H1 (cell line): Measurements from ENCODE around the gene PRRT4.

Experiments
- EP300 ChIP-seq, 2 experiments: IDR thresholded peaks; 1 replicate in 1 of 2; 2 replicates in 1 of 2; pipeline ENCODE4 v1.6.1; 2011 to 2012; ENCODE audit warnings: low read depth in 2 of 2, low read length in 2 of 2, mild to moderate bottlenecking in 2 of 2, borderline replicate concordance in 1 of 2, inconsistent platforms in 1 of 2, moderate library complexity in 1 of 2
- SIN3A ChIP-seq, 2 experiments: IDR thresholded peaks in 1 of 2; conservative IDR thresholded peaks in 1 of 2; 2 replicates each; pipeline ENCODE4 v1.6.1; 2011 to 2012; ENCODE audit warnings: low read length in 2 of 2, improper control_type of control experiment in 1 of 2, low read depth in 1 of 2, mild to moderate bottlenecking in 1 of 2
- TF ChIP-seq, protein P1 (sequence below), 3 experiments: IDR thresholded peaks; 1 replicate in 2 of 3; 2 replicates in 1 of 3; pipeline versions ENCODE4 v1.5.1 to v1.6.1; 2011; ENCODE audit warnings: low read length in 3 of 3, mild to moderate bottlenecking in 3 of 3, inconsistent platforms in 2 of 3, low read depth in 1 of 3, moderate library complexity in 1 of 3; ENCODE audit not compliant: insufficient read depth in 1 of 3; ENCODE audit errors: control extremely low read depth in 1 of 3

DNA sequence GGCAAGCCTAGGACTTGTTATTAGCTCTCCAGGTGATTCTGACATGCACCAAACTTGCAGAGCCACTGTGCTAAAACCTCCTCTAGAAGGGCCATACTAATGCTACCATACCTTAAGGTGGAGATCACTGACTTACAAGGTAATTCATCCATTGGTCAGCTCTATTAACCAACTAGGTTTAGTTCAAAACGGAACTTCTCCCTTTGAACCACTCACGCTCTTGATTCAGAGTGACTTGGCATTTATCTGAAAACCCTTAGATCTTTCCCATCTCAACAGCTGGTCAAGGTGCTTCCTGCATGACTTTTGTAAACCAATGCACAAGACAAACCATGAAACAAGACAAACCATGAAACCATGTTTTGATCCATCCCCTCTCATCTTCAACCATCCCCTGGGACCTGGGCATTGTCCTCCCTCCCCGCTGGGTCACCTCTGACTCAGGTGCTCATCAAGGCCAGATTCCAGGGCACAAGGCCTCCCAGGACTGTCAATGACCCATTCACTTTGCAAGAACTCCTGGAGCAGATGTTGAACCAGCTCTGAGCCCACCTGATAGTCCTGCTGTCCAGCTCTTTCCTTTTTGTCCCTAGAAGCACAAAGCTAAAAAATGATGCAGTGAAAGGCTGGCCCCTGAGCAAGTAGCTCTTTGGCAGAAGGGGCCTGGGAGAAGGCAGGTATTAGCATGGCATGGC is 29.5 kb upstream of the PRRT4 start:
- no peak for TF ChIP-seq SIN3A (conservative IDR thresholded peaks at IDR 0.05 in 1 of 2, IDR thresholded peaks at IDR 0.05 in 1 of 2; ENCODE audit: low read depth in 1 of 2, low read length in 2 of 2)
- no peak for TF ChIP-seq EP300 (IDR thresholded peaks at IDR 0.05; ENCODE audit: borderline replicate concordance in 1 of 2, low read depth in 2 of 2, low read length in 2 of 2)
- TF ChIP-seq, protein P1, sequence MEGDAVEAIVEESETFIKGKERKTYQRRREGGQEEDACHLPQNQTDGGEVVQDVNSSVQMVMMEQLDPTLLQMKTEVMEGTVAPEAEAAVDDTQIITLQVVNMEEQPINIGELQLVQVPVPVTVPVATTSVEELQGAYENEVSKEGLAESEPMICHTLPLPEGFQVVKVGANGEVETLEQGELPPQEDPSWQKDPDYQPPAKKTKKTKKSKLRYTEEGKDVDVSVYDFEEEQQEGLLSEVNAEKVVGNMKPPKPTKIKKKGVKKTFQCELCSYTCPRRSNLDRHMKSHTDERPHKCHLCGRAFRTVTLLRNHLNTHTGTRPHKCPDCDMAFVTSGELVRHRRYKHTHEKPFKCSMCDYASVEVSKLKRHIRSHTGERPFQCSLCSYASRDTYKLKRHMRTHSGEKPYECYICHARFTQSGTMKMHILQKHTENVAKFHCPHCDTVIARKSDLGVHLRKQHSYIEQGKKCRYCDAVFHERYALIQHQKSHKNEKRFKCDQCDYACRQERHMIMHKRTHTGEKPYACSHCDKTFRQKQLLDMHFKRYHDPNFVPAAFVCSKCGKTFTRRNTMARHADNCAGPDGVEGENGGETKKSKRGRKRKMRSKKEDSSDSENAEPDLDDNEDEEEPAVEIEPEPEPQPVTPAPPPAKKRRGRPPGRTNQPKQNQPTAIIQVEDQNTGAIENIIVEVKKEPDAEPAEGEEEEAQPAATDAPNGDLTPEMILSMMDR (IDR thresholded peaks at IDR 0.05; ENCODE audit: control extremely low read depth in 1 of 3, insufficient read depth in 1 of 3, low read depth in 1 of 3, low read length in 3 of 3), result no peak
